ENCODE data around the gene PLEKHM2.

The PLEKHM2 gene

GRCh38 chr1:15730423-15730822 lies 46.3 kb downstream of the PLEKHM2 start:
- Histone ChIP-seq H3K36me3 (ENCODE audit: control insufficient read depth in 1 of 2, insufficient read depth in 2 of 2, low read length in 2 of 2) (peaks cover 51 to 98% of the 10 kb centered on the region in 2 donors), H3K4me3 (ENCODE audit: low read depth in 1 of 2, low read length in 2 of 2) (no peak overlapping the region), H3K9me3 (ENCODE audit: control insufficient read depth in 1 of 2, low read length in 2 of 2) (no peaks in the 10 kb centered on the region), H3K27ac (ENCODE audit: low read length) (no peak overlapping the region), H3K27me3 (ENCODE audit: low read depth, low read length) (no peaks in the 10 kb centered on the region), H3K4me1 (ENCODE audit: control insufficient read depth in 1 of 2, insufficient read depth in 2 of 2, low read length in 2 of 2) (peaks cover 0 to under 1% of the 10 kb centered on the region in 2 donors)

GRCh38 chr1:15730936-15731335 lies 46.8 kb downstream of the PLEKHM2 start:
- Histone ChIP-seq H3K36me3 (ENCODE audit: control insufficient read depth in 1 of 2, insufficient read depth in 2 of 2, low read length in 2 of 2) (peaks cover 46 to 93% of the 10 kb centered on the region in 2 donors), H3K27ac (ENCODE audit: low read length) (no peak overlapping the region), H3K4me3 (ENCODE audit: low read depth in 1 of 2, low read length in 2 of 2) (no peak overlapping the region), H3K27me3 (ENCODE audit: low read depth, low read length) (no peaks in the 10 kb centered on the region), H3K4me1 (ENCODE audit: control insufficient read depth in 1 of 2, insufficient read depth in 2 of 2, low read length in 2 of 2) (peaks cover 0 to 5% of the 10 kb centered on the region in 2 donors), H3K9me3 (ENCODE audit: control insufficient read depth in 1 of 2, low read length in 2 of 2) (no peaks in the 10 kb centered on the region)

GRCh38 chr1:15731735-15732685 lies 47.9 kb downstream of the PLEKHM2 start:
- Histone ChIP-seq H3K4me3 (ENCODE audit: low read depth in 1 of 2, low read length in 2 of 2) (no peak overlapping the region), H3K27me3 (ENCODE audit: low read depth, low read length) (no peaks in the 10 kb centered on the region), H3K27ac (ENCODE audit: low read length) (no peak overlapping the region), H3K9me3 (ENCODE audit: control insufficient read depth in 1 of 2, low read length in 2 of 2) (no peaks in the 10 kb centered on the region), H3K36me3 (ENCODE audit: control insufficient read depth in 1 of 2, insufficient read depth in 2 of 2, low read length in 2 of 2) (peaks cover 38 to 82% of the 10 kb centered on the region in 2 donors), H3K4me1 (ENCODE audit: control insufficient read depth in 1 of 2, insufficient read depth in 2 of 2, low read length in 2 of 2) (peaks cover 0 to 9% of the 10 kb centered on the region in 2 donors)

GRCh38 chr1:15732686-15733081 lies 48.6 kb downstream of the PLEKHM2 start:
- peaks cover 31 to 75% of the 10 kb centered on the region in 2 donors for H3K36me3 ChIP-seq (ENCODE audit: control insufficient read depth in 1 of 2, insufficient read depth in 2 of 2, low read length in 2 of 2)
- no peaks in the 10 kb centered on the region for H3K9me3 ChIP-seq (ENCODE audit: control insufficient read depth in 1 of 2, low read length in 2 of 2)
- H3K4me3 ChIP-seq (ENCODE audit: low read depth in 1 of 2, low read length in 2 of 2), result no peak overlapping the region
- no peak overlapping the region for H3K27ac ChIP-seq (ENCODE audit: low read length)
- H3K27me3 ChIP-seq (ENCODE audit: low read depth, low read length), result no peaks in the 10 kb centered on the region
- H3K4me1 ChIP-seq (ENCODE audit: control insufficient read depth in 1 of 2, insufficient read depth in 2 of 2, low read length in 2 of 2), result peaks cover 0 to 9% of the 10 kb centered on the region in 2 donors

- peaks cover 0 to 9% of the 10 kb centered on the region in 2 donors for H3K4me1 ChIP-seq (ENCODE audit: control insufficient read depth in 1 of 2, insufficient read depth in 2 of 2, low read length in 2 of 2)
- H3K27ac ChIP-seq (ENCODE audit: low read length), result no peak overlapping the region
- peaks cover 27 to 69% of the 10 kb centered on the region in 2 donors for H3K36me3 ChIP-seq (ENCODE audit: control insufficient read depth in 1 of 2, insufficient read depth in 2 of 2, low read length in 2 of 2)
- no peaks in the 10 kb centered on the region for H3K9me3 ChIP-seq (ENCODE audit: control insufficient read depth in 1 of 2, low read length in 2 of 2)
- no peaks in the 10 kb centered on the region for H3K27me3 ChIP-seq (ENCODE audit: low read depth, low read length)
- H3K4me3 ChIP-seq (ENCODE audit: low read depth in 1 of 2, low read length in 2 of 2), result no peak overlapping the region
Observed at GRCh38 chr1:15733218-15733725, 49.2 kb downstream of the PLEKHM2 start.

- Histone ChIP-seq H3K9me3 (ENCODE audit: control insufficient read depth in 1 of 2, low read length in 2 of 2) (no peaks in the 10 kb centered on the region), H3K27ac (ENCODE audit: low read length) (no peak overlapping the region), H3K4me3 (ENCODE audit: low read depth in 1 of 2, low read length in 2 of 2) (no peak overlapping the region), H3K27me3 (ENCODE audit: low read depth, low read length) (no peaks in the 10 kb centered on the region), H3K4me1 (ENCODE audit: control insufficient read depth in 1 of 2, insufficient read depth in 2 of 2, low read length in 2 of 2) (peaks cover 0 to 9% of the 10 kb centered on the region in 2 donors), H3K36me3 (ENCODE audit: control insufficient read depth in 1 of 2, insufficient read depth in 2 of 2, low read length in 2 of 2) (peaks cover 23 to 64% of the 10 kb centered on the region in 2 donors)
Observed at GRCh38 chr1:15733726-15734226, 49.7 kb downstream of the PLEKHM2 start.

- Histone ChIP-seq H3K27ac (ENCODE audit: low read length) (no peak overlapping the region), H3K4me1 (ENCODE audit: control insufficient read depth in 1 of 2, insufficient read depth in 2 of 2, low read length in 2 of 2) (peaks cover 0 to 9% of the 10 kb centered on the region in 2 donors), H3K9me3 (ENCODE audit: control insufficient read depth in 1 of 2, low read length in 2 of 2) (no peaks in the 10 kb centered on the region), H3K4me3 (ENCODE audit: low read depth in 1 of 2, low read length in 2 of 2) (no peak overlapping the region), H3K27me3 (ENCODE audit: low read depth, low read length) (no peaks in the 10 kb centered on the region), H3K36me3 (ENCODE audit: control insufficient read depth in 1 of 2, insufficient read depth in 2 of 2, low read length in 2 of 2) (peaks cover 18 to 59% of the 10 kb centered on the region in 2 donors)
Observed at GRCh38 chr1:15734296-15734695, 50.2 kb downstream of the PLEKHM2 start.

- H3K27ac ChIP-seq (ENCODE audit: low read length), result no peak overlapping the region
- no peaks in the 10 kb centered on the region for H3K9me3 ChIP-seq (ENCODE audit: control insufficient read depth in 1 of 2, low read length in 2 of 2)
- peaks cover 0 to 9% of the 10 kb centered on the region in 2 donors for H3K4me1 ChIP-seq (ENCODE audit: control insufficient read depth in 1 of 2, insufficient read depth in 2 of 2, low read length in 2 of 2)
- no peaks in the 10 kb centered on the region for H3K27me3 ChIP-seq (ENCODE audit: low read depth, low read length)
- H3K4me3 ChIP-seq (ENCODE audit: low read depth in 1 of 2, low read length in 2 of 2), result no peak overlapping the region
- H3K36me3 ChIP-seq (ENCODE audit: control insufficient read depth in 1 of 2, insufficient read depth in 2 of 2, low read length in 2 of 2), result peaks cover 13 to 53% of the 10 kb centered on the region in 2 donors
Observed at GRCh38 chr1:15734901-15735300, 50.8 kb downstream of the PLEKHM2 start.

- no peak overlapping the region for H3K4me3 ChIP-seq (ENCODE audit: low read depth in 1 of 2, low read length in 2 of 2)
- H3K27ac ChIP-seq (ENCODE audit: low read length), result peak overlapping the region; percentile 39
- H3K36me3 ChIP-seq (ENCODE audit: control insufficient read depth in 1 of 2, insufficient read depth in 2 of 2, low read length in 2 of 2), result peaks cover 13 to 47% of the 10 kb centered on the region in 2 donors
- H3K27me3 ChIP-seq (ENCODE audit: low read depth, low read length), result no peaks in the 10 kb centered on the region
- H3K4me1 ChIP-seq (ENCODE audit: control insufficient read depth in 1 of 2, insufficient read depth in 2 of 2, low read length in 2 of 2), result peaks cover 0 to 9% of the 10 kb centered on the region in 2 donors
- H3K9me3 ChIP-seq (ENCODE audit: control insufficient read depth in 1 of 2, low read length in 2 of 2), result no peaks in the 10 kb centered on the region
Observed at GRCh38 chr1:15735304-15736037, 51.4 kb downstream of the PLEKHM2 start.

- H3K27ac ChIP-seq (ENCODE audit: low read length), result peak within 1 kb of the TSS; percentile 39
- no peaks in the 10 kb centered on the region for H3K27me3 ChIP-seq (ENCODE audit: low read depth, low read length)
- peaks cover 9 to 39% of the 10 kb centered on the region in 2 donors for H3K36me3 ChIP-seq (ENCODE audit: control insufficient read depth in 1 of 2, insufficient read depth in 2 of 2, low read length in 2 of 2)
- H3K4me1 ChIP-seq (ENCODE audit: control insufficient read depth in 1 of 2, insufficient read depth in 2 of 2, low read length in 2 of 2), result peaks cover 0 to 12% of the 10 kb centered on the region in 2 donors
- no peaks in the 10 kb centered on the region for H3K9me3 ChIP-seq (ENCODE audit: control insufficient read depth in 1 of 2, low read length in 2 of 2)
- no peak within 1 kb of the TSS for H3K4me3 ChIP-seq (ENCODE audit: low read depth in 1 of 2, low read length in 2 of 2)
Observed at GRCh38 chr1:15736038-15736891, 52.1 kb downstream of the PLEKHM2 start, which contains the start of gene SLC25A34. TSS of gene SLC25A34 (plus strand) at chr1:15736258. CDS start at chr1:15736486, 228 bp downstream.
